Glomerular visceral epithelial cell (primary cell): ENCODE data around the gene MDFIC2.
"Not testable (repeated sequence)": the region's sequence is repeated elsewhere in the genome, so short reads cannot be mapped to it uniquely, and the experiment has no call there.

ENCODE experiments used
- DNase-seq: peaks from one replicate; pipeline ENCODE4 v3.0.0-alpha.2; 2016; ENCODE audit errors: extremely low spot score

Gene MDFIC2

DNA sequence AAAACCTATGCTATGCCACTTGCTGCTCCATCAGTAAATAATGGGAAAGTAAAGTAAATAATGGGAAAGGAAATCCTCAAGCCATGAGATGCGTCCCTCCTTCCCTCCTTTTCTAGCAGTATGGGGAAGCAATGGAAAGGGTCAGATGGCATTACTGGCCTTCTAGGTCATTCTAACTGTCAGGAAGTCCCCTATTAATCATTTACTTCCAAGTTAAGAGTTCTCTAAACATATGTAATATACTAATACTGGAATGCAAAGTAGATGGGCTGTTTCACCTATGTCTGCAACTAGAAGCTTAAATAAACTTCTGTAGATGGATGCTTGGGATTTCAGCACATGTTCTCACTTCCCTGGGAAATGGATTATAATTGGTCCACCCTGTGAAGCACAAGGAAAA is 55.9 kb downstream of the MDFIC2 start:
- no peak for DNase-seq

DNA sequence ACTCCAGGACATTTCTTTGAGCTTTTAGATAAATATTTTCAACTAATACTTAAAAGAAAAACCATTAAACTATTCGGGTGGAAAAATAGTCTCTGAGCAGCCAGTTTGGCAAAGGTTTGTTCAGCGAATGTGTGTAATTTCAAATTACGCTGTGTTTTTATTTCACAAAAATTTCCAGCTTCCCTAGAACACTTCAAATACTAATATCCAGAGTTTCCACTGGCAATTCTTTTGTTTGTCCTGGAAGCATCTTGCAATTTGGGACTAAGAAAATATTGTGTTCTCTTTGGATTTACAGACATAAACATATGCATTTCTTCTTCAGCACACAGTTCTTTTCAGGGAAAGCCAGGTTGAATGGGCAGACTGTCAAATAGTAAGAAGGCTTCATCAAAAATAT is 61.9 kb downstream of the MDFIC2 start:
- no peak for DNase-seq

- DNase-seq, result peak; percentile 31
Measured at GRCh38 chr3:70249509-70250160, 62.8 kb downstream of the MDFIC2 start.

- no peak for DNase-seq
Measured at GRCh38 chr3:70248856-70249255, 63.6 kb downstream of the MDFIC2 start.

- DNase-seq, result no peak
Measured at GRCh38 chr3:70247955-70248354, 64.5 kb downstream of the MDFIC2 start.

DNA sequence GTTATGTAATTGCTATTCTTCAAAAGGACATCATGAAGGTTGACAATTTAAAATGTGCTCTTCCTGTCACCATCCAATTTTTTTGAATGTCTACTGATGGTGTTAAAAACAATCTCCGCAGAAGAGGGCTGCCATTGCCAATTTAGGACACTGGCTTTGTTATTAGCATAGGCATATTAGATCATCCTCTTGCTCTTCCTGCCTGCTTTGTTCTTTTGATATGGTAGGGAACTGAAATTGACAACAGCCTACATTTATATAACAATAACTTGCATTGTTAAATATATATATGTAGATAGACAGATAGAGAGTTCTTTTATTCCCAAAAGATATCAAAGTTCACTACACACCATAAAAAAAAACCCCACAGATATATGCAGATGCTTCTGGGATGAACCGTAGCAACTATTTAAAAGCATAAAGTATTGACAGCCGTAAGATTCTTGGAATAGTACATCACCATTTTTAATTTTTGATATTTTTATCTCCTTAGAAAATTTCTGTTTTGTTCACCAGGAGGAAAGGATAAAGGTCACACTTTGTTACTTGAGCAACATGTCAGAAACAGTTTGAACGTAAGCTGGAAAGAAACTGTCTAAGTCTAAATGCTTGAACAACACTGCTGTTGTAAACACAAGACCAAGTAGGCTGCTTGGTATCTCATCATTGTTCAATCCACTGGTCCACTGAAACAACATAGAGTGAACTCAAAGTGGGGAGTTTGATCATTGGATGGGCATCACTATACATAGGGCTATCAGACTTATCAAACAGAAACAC is 66.5 kb downstream of the MDFIC2 start:
- DNase-seq, result no peak

GRCh38 chr3:70244422-70244821 is 68.0 kb downstream of the MDFIC2 start:
- DNase-seq, result no peak

GRCh38 chr3:70242297-70242882 is 70.0 kb downstream of the MDFIC2 start:
- DNase-seq, result no peak

GRCh38 chr3:70233812-70234211 is 78.6 kb downstream of the MDFIC2 start:
- no peak for DNase-seq

DNA sequence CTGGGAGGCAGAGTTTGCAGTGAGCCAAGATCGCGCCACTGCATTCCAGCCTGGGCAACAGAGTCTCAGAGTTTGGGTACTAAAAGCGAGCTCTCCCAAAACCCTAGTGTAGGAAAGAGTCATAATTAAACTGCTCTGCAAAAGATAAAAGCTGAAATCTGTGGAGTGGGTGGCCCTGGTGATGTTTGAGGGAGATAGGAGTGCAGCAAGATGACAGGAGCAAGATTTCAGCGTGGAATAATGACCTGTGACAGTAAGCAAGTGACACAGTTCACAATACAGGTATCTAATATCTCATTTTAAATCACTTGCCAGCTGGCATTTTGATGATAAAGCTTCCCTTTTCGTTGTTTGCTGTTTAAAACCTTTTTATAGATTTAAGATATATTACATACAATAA is 79.3 kb downstream of the MDFIC2 start:
- DNase-seq, result no peak

- no peak for DNase-seq
Measured at GRCh38 chr3:70231266-70231701, 81.2 kb downstream of the MDFIC2 start.

- DNase-seq, result no peak
Measured at GRCh38 chr3:70227437-70227836, 85.0 kb downstream of the MDFIC2 start.

GRCh38 chr3:70225146-70225545 is 87.3 kb downstream of the MDFIC2 start:
- DNase-seq, result no peak

DNA sequence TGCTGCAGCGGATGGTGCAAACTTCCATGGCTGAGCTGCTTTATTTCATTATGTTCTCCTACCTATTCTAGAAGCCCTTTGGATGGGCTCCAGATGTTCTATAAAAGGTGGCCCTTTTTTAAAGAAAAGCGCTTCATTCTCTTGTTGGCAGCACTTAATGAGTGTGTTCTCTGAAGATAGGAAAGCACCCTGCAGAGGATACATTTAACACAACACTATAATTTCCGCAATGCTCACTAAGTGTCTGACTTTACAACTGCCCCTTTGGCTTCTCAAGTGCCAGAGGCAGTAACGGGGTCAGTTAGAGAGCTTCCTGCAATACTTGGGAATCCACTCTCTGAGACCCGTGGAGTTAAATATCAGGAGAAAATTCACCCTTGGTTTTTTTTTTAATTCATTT is 88.1 kb downstream of the MDFIC2 start:
- no peak for DNase-seq

- no peak for DNase-seq
Measured at GRCh38 chr3:70218471-70218870, 94.0 kb downstream of the MDFIC2 start.

GRCh38 chr3:70211274-70211673 is 101.2 kb downstream of the MDFIC2 start:
- DNase-seq, result not testable (repeated sequence)

GRCh38 chr3:70201975-70202374 is 110.5 kb downstream of the MDFIC2 start:
- DNase-seq, result no peak

- DNase-seq, result no peak
Measured at GRCh38 chr3:70189884-70190473, 122.5 kb downstream of the MDFIC2 start.

DNA sequence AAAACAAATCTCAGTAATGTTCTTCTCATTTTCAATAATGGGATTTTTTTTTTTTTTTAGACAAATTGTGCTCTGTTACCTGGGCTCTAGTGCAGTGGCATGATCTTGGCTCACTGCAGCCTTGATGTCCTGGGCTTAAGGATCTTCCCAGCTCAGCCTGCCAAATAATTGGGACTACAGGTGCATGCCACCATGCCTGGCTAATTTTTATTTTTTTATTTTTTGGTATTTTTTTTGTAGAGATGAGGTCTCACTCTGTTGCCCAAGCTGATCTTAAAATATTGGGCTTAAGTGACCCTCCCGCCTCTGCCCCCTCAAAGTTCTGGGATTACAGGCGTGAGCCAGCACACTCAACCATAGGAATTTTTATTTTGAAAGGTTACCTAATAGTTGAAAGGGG is 126.2 kb downstream of the MDFIC2 start:
- no peak for DNase-seq

DNA sequence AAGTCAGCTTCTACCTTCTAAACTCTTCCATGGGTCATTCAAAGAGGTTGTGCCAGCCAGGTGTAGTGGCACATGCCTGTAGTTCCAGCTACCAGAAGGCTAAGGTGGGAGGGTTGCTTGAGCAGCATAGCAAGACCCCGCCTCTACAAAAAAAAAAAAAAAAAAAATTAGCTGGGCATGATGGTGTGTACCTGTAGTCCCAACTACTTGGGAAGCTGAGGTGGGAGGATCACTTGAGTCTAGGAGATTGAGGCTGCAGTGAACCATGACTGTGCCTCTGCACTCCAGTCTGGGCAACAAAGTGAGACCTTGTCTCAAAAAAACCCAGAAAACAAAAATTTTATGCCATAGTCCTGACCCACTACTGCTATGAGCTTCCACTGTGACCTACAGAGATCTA is 126.8 kb downstream of the MDFIC2 start:
- no peak for DNase-seq

- DNase-seq, result no peak
Measured at GRCh38 chr3:70183781-70184504, 128.5 kb downstream of the MDFIC2 start.

DNA sequence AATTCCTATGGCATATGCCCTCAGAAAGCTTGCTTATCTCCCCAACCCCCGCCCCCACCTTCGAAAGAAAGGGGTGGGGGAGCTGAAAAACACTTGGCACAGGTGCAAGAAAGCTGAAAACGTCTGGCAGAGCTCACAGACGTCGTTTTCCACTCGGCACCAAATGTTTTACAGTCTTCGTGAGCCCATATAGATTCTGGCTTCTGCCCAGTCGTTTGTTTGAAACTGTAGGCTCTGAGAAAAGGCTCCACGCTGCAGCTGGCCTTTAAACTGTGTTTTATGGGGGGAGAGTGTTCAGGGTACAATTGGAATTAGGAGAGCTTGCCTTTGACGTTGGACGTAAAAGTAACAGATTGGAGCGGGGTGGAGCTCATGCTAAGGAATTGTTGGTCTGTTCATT is 130.3 kb downstream of the MDFIC2 start:
- DNase-seq, result no peak
